Neural progenitor cell (in vitro differentiated cells): Measurements from ENCODE around the gene RNPEP. TPM values are rescaled to one million over a fixed set of nuclear protein-coding genes. Genes with fewer than 3 reads are reported as not detected.

ENCODE experiments used
- DNase-seq: peaks from one replicate; pipeline ENCODE4 v3.0.0-alpha.2; 2016; ENCODE audit warnings: low spot score
- H2AFZ ChIP-seq: fragments of 200-600 bp; sonication (generic); replicated peaks from 2 replicates; pipeline ENCODE4 v1.6.1; 2016; ENCODE audit warnings: antibody characterized with exemption
- H3F3A ChIP-seq: fragments of 200-600 bp; sonication (generic); 2 replicates; pipeline ENCODE4 v1.6.1; 2016; ENCODE audit warnings: antibody characterized with exemption, low read depth
- H3K27ac ChIP-seq: fragments of 200-600 bp; sonication (generic); 2 replicates; pipeline ENCODE4 v1.5.1; 2016; ENCODE audit warnings: mild to moderate bottlenecking
- H3K27me3 ChIP-seq: fragments of 200-600 bp; sonication (generic); 2 replicates; pipeline ENCODE4 v1.6.1; 2016; ENCODE audit warnings: mild to moderate bottlenecking, moderate library complexity
- H3K36me3 ChIP-seq: fragments of 200-600 bp; sonication (generic); 2 replicates; pipeline ENCODE4 v1.5.1; 2016
- H3K4me1 ChIP-seq: fragments of 200-600 bp; sonication (generic); 2 replicates; pipeline ENCODE4 v1.6.1; 2016; ENCODE audit warnings: mixed run types
- H3K4me2 ChIP-seq: fragments of 200-600 bp; sonication (generic); 2 replicates; pipeline ENCODE4 v1.6.1; 2016
- H3K4me3 ChIP-seq: fragments of 200-600 bp; sonication (generic); 2 replicates; pipeline ENCODE4 v1.5.1; 2016
- H3K79me2 ChIP-seq: fragments of 200-600 bp; sonication (generic); 2 replicates; pipeline ENCODE4 v1.6.1; 2016; ENCODE audit warnings: low read depth
- H3K9ac ChIP-seq: fragments of 200-600 bp; sonication (generic); 2 replicates; pipeline ENCODE4 v1.6.1; 2016
- H3K9me3 ChIP-seq: fragments of 200-600 bp; sonication (generic); 2 replicates; pipeline ENCODE4 v1.5.1; 2016; ENCODE audit warnings: low read depth
- H4K20me1 ChIP-seq: fragments of 200-600 bp; sonication (generic); 2 replicates; pipeline ENCODE4 v1.6.1; 2016; ENCODE audit warnings: low read depth
- H3K27ac Mint-ChIP-seq: 3 replicates; pipeline ENCODE4 v1.8.0; 2021; ENCODE audit warnings: mixed read lengths
- H3K27me3 Mint-ChIP-seq: 2 replicates; pipeline ENCODE4 v1.8.0; 2022; ENCODE audit warnings: low read depth, mild to moderate bottlenecking, inconsistent platforms, moderate library complexity, mixed read lengths; ENCODE audit not compliant: insufficient read depth
- H3K36me3 Mint-ChIP-seq: 3 replicates; pipeline ENCODE4 v1.8.0; 2021; ENCODE audit warnings: mixed read lengths
- H3K4me1 Mint-ChIP-seq: 3 replicates; pipeline ENCODE4 v1.8.0; 2021; ENCODE audit warnings: mixed read lengths
- H3K4me3 Mint-ChIP-seq: 3 replicates; pipeline ENCODE4 v1.8.0; 2021; ENCODE audit warnings: mild to moderate bottlenecking, moderate library complexity, mixed read lengths
- H3K9me3 Mint-ChIP-seq: 3 replicates; pipeline ENCODE4 v1.8.0; 2020; ENCODE audit warnings: mixed read lengths
- CTCF ChIP-seq: fragments of 200-600 bp; sonication (generic); IDR thresholded peaks from 2 replicates; pipeline ENCODE4 v1.5.1; 2017; ENCODE audit warnings: antibody characterized with exemption, mild to moderate bottlenecking
- EZH2 ChIP-seq: fragments of 200-600 bp; sonication (generic); IDR thresholded peaks from 2 replicates; pipeline ENCODE4 v1.6.1; 2017; ENCODE audit warnings: antibody characterized with exemption, mild to moderate bottlenecking, moderate library complexity
- EZH2phosphoT487 ChIP-seq: fragments of 200-600 bp; sonication (generic); IDR thresholded peaks from 2 replicates; pipeline ENCODE4 v1.6.1; 2017; ENCODE audit warnings: antibody characterized with exemption
- total RNA-seq: library from RNA; depleted of rRNA; stranded (reverse); fragments of >200 nt; gene quantifications from 2 replicates; pipeline ENCODE4 v1.2.3, GENCODE V29; 2015; ENCODE audit warnings: low replicate concordance

Gene RNPEP
- total RNA-seq, 1 donor from 2014 or later = 48.7 TPM

DNA sequence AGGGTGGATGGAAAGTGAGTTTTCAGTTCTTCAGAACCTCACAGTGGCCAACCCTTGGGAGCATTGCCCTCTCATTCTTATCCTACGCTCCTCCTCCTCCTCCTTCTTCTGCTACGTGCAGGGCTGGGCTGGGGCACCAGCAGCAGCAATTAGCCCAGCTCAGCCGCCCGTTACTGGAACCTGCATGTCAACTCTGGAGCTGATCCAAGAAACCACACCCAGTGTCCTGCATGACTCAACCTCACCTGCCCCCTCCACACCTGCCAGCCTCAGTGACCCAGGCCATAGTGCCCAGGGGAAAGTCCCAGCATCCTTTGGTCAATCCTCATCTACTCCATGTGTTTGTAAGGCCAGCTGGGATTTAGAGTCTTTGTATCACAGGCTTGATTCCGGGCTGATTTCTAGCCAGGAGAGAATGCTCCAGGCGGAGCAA, 40.6 kb downstream of the RNPEP start:
- Histone ChIP-seq H3K27me3 (no peaks in the 10 kb centered on the region), H3F3A (no peaks in the 10 kb centered on the region), H3K79me2 (no peaks in the 10 kb centered on the region), H3K36me3 (no peaks in the 10 kb centered on the region), H3K4me3 (no peak overlapping the region), H4K20me1 (no peaks in the 10 kb centered on the region), H3K4me1 (peaks cover 15% of the 10 kb centered on the region), H3K9me3 (no peaks in the 10 kb centered on the region), H3K4me2 (no peak overlapping the region), H3K9ac (no peak overlapping the region), H2AFZ (peak overlapping the region; percentile 34), H3K27ac (no peak overlapping the region)
- Mint-ChIP-seq H3K9me3 (no peaks in the 10 kb centered on the region), H3K36me3 (no peaks in the 10 kb centered on the region), H3K4me1 (peaks cover 6% of the 10 kb centered on the region), H3K27me3 (peaks cover 5% of the 10 kb centered on the region), H3K4me3 (no peak overlapping the region), H3K27ac (no peak overlapping the region)
- no peak for TF ChIP-seq EZH2phosphoT487
- TF ChIP-seq CTCF = no peak
- no peak for TF ChIP-seq EZH2
- DNase-seq = no peak

DNA sequence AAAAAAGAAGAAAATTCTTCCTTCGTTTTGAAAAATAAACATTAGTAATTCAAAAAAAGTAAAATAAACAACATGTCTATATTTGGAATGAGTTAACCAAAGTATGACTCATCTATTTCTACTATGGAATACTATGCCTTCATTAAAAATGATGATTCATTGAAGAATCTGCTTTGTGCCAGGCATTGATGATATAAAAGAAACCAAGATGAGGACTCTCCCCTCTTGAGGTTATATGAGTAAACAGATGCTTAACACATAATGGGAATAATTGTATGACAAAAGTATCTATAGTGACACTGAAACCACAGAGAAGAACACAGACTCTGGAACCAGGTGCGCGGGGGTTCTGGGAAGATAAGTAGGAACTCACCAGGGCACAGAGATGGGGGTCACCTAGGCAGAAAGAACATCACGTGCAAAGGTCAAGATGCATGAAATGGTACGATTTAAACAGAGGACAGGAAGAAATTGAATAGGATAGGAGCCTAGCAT, 46.8 kb downstream of the RNPEP start:
- H4K20me1 ChIP-seq = no peaks in the 10 kb centered on the region
- H3K4me1 ChIP-seq = no peaks in the 10 kb centered on the region
- H3K4me3 ChIP-seq = no peak overlapping the region
- Mint-ChIP-seq H3K9me3 (no peaks in the 10 kb centered on the region), H3K27ac (no peak overlapping the region), H3K4me1 (no peaks in the 10 kb centered on the region), H3K36me3 (no peaks in the 10 kb centered on the region), H3K4me3 (no peak overlapping the region), H3K27me3 (no peaks in the 10 kb centered on the region)
- H3K9me3 ChIP-seq = no peaks in the 10 kb centered on the region
- H2AFZ ChIP-seq = no peak overlapping the region
- H3K27ac ChIP-seq = no peak overlapping the region
- H3F3A ChIP-seq = peaks cover 3% of the 10 kb centered on the region
- no peak overlapping the region for H3K9ac ChIP-seq
- H3K27me3 ChIP-seq = no peaks in the 10 kb centered on the region
- H3K4me2 ChIP-seq = no peak overlapping the region
- no peaks in the 10 kb centered on the region for H3K79me2 ChIP-seq
- no peak for DNase-seq
- no peaks in the 10 kb centered on the region for H3K36me3 ChIP-seq
- TF ChIP-seq EZH2 (no peak), EZH2phosphoT487 (no peak), CTCF (no peak)

DNA sequence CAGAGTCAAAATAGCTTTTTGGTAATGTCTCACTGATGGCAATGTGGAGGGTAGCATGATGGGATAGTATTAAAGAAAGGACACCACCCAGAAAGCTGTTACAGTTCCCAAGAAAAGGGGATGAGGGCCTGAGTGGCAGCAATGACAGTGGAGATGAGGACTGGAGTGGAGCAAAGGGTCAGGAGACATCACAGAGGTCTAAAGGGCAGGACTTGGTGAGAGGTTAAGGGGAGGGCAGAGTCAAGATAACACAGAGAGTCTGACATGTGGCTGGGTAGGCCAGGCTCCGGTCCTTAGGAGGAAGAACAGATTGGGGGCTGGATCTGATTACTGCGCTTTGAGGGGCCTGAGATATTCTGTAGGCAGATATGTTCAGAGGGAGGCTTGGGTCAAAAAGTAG, 47.3 kb downstream of the RNPEP start:
- Mint-ChIP-seq H3K9me3 (no peaks in the 10 kb centered on the region), H3K4me1 (no peaks in the 10 kb centered on the region), H3K36me3 (no peaks in the 10 kb centered on the region), H3K27me3 (peaks cover 2% of the 10 kb centered on the region), H3K4me3 (no peak overlapping the region), H3K27ac (no peak overlapping the region)
- Histone ChIP-seq H3K36me3 (no peaks in the 10 kb centered on the region), H3K4me1 (no peaks in the 10 kb centered on the region), H3K9ac (no peak overlapping the region), H3F3A (peaks cover 3% of the 10 kb centered on the region), H3K79me2 (no peaks in the 10 kb centered on the region), H4K20me1 (no peaks in the 10 kb centered on the region), H3K4me3 (no peak overlapping the region), H2AFZ (no peak overlapping the region), H3K9me3 (no peaks in the 10 kb centered on the region), H3K27ac (no peak overlapping the region), H3K4me2 (no peak overlapping the region), H3K27me3 (no peaks in the 10 kb centered on the region)
- TF ChIP-seq CTCF (no peak), EZH2phosphoT487 (no peak), EZH2 (no peak)
- no peak for DNase-seq
